ENCODE data around the gene IGFBP5.

The IGFBP5 gene

GRCh38 chr2:216698293-216698692 lies 2.9 kb upstream of the IGFBP5 start:
- DNase-seq (ENCODE audit: low spot score), result no peak
- in situ Hi-C loops (cut with MboI; ENCODE audit: low pct_unique_long_range_greater_than_20kb, low sequenced_read_pairs, unreplicated experiment), result loop anchor here (10.0 to 25.0 kb wide), 2 partner anchors 817 to 1014 kb away; no protein-coding TSS in a partner anchor

GRCh38 chr2:216696751-216697560 lies 1.6 kb upstream of the IGFBP5 start:
- DNase-seq (ENCODE audit: low spot score), result no peak
- in situ Hi-C loops (cut with MboI; ENCODE audit: low pct_unique_long_range_greater_than_20kb, low sequenced_read_pairs, unreplicated experiment), result loop anchor here (10.0 to 25.0 kb wide), 2 partner anchors 818 to 1015 kb away; no protein-coding TSS in a partner anchor
- TF ChIP-seq CTCF (IDR thresholded peaks at IDR 0.05; ENCODE audit: extremely low read depth, insufficient read depth, missing control alignments), result peak; percentile 22

More at GRCh38 chr2:216698293-216698692, 2.9 kb upstream of the IGFBP5 start:
- TF ChIP-seq CTCF (IDR thresholded peaks at IDR 0.05; ENCODE audit: extremely low read depth, insufficient read depth, missing control alignments), result no peak

GRCh38 chr2:216696321-216696720 lies 972 bp upstream of the IGFBP5 start:
- in situ Hi-C loops (cut with MboI; ENCODE audit: low pct_unique_long_range_greater_than_20kb, low sequenced_read_pairs, unreplicated experiment), result loop anchor here (10.0 to 25.0 kb wide), 2 partner anchors 818 to 1016 kb away; no protein-coding TSS in a partner anchor
- no peak for TF ChIP-seq CTCF (IDR thresholded peaks at IDR 0.05; ENCODE audit: extremely low read depth, insufficient read depth, missing control alignments)
- no peak for DNase-seq (ENCODE audit: low spot score)

- TF ChIP-seq CTCF (IDR thresholded peaks at IDR 0.05; ENCODE audit: extremely low read depth, insufficient read depth, missing control alignments), result no peak
- no peak for DNase-seq (ENCODE audit: low spot score)
- in situ Hi-C loops (cut with MboI; ENCODE audit: low pct_unique_long_range_greater_than_20kb, low sequenced_read_pairs, unreplicated experiment), result loop anchor here (10.0 to 25.0 kb wide), 2 partner anchors 820 to 1017 kb away; no protein-coding TSS in a partner anchor
Observed at GRCh38 chr2:216694826-216695217, 527 bp downstream of the IGFBP5 start.

GRCh38 chr2:216694082-216694825 lies 1.1 kb downstream of the IGFBP5 start:
- DNase-seq (ENCODE audit: low spot score), result no peak
- TF ChIP-seq CTCF (IDR thresholded peaks at IDR 0.05; ENCODE audit: extremely low read depth, insufficient read depth, missing control alignments), result no peak
- in situ Hi-C loops (cut with MboI; ENCODE audit: low pct_unique_long_range_greater_than_20kb, low sequenced_read_pairs, unreplicated experiment), result loop anchor here (10.0 to 25.0 kb wide), 2 partner anchors 821 to 1018 kb away; no protein-coding TSS in a partner anchor

- in situ Hi-C loops (cut with MboI; ENCODE audit: low pct_unique_long_range_greater_than_20kb, low sequenced_read_pairs, unreplicated experiment), result loop anchor here (10.0 to 25.0 kb wide), 2 partner anchors 821 to 1019 kb away; no protein-coding TSS in a partner anchor
- TF ChIP-seq CTCF (IDR thresholded peaks at IDR 0.05; ENCODE audit: extremely low read depth, insufficient read depth, missing control alignments), result no peak
- no peak for DNase-seq (ENCODE audit: low spot score)
Observed at GRCh38 chr2:216693414-216694080, 1.8 kb downstream of the IGFBP5 start.

Data from GM13977 (cell line).